ENCODE measurements around the gene A4GNT. TPM values are rescaled to one million over a fixed set of nuclear protein-coding genes. Genes with fewer than 3 reads are reported as not detected.

The A4GNT gene
- total and polyA plus RNA-seq, 4 donors: 0.07 to 0.42 (median 0.17) TPM; not detected in 1

DNA sequence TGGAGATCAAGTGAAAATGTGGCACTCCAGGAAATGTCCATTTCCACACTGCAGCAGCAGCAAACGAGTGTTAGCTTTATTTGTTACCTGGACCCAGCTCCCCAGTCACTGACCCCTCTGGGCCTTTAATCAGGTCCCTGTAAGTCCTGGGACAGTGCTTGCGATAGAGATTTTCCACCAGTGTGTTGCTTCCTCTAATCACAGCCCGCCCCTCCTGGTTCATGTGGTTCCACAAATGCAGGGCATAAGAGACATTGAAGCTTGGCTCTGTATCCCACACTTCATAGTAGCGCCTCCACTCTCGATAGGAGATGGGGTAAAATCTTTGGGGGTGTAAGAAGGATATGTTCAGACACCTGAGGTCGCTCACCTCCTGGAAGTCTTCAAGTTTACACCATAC, 8.0 kb downstream of the A4GNT start:
- no peak for DNase-seq (ENCODE audit: low spot score)
- Histone ChIP-seq H3K9ac (ENCODE audit: low read depth in 1 of 2, low read length in 2 of 2) (no peak overlapping the region), H3K27ac (ENCODE audit: low read depth in 1 of 2, low read length in 2 of 2) (no peak overlapping the region), H3K4me1 (ENCODE audit: control insufficient read depth in 4 of 4, insufficient read depth in 4 of 4, low read length in 3 of 4) (no peaks in the 10 kb centered on the region), H3K4me3 (ENCODE audit: low read depth in 1 of 3, low read length in 3 of 3) (no peak overlapping the region), H3K36me3 (ENCODE audit: control insufficient read depth in 4 of 4, insufficient read depth in 3 of 4, low read depth in 1 of 4, low read length in 3 of 4) (no peaks in the 10 kb centered on the region), H3K27me3 (ENCODE audit: control insufficient read depth in 4 of 4, insufficient read depth in 4 of 4, low read length in 3 of 4) (no peaks in the 10 kb centered on the region), H3K9me3 (ENCODE audit: control insufficient read depth in 4 of 4, low read length in 3 of 4) (no peaks in the 10 kb centered on the region)
- WGBS: 89% methylated on average over 6 of the region's 6 CpGs
- TF ChIP-seq HNF4A (conservative IDR thresholded peaks at IDR 0.05) (no peak), RAD21 (IDR thresholded peaks at IDR 0.05) (no peak), EGR1 (IDR thresholded peaks at IDR 0.05; ENCODE audit: low read depth in 2 of 2) (no peak), GABPA (IDR thresholded peaks at IDR 0.05 in 1 of 2, conservative IDR thresholded peaks at IDR 0.05 in 1 of 2) (no peak), NR2F2 (IDR thresholded peaks at IDR 0.05) (no peak), FOXA2 (IDR thresholded peaks at IDR 0.05) (no peak), JUND (IDR thresholded peaks at IDR 0.05) (no peak), FOXA1 (IDR thresholded peaks at IDR 0.05) (no peak)
- TF ChIP-seq, protein P1, sequence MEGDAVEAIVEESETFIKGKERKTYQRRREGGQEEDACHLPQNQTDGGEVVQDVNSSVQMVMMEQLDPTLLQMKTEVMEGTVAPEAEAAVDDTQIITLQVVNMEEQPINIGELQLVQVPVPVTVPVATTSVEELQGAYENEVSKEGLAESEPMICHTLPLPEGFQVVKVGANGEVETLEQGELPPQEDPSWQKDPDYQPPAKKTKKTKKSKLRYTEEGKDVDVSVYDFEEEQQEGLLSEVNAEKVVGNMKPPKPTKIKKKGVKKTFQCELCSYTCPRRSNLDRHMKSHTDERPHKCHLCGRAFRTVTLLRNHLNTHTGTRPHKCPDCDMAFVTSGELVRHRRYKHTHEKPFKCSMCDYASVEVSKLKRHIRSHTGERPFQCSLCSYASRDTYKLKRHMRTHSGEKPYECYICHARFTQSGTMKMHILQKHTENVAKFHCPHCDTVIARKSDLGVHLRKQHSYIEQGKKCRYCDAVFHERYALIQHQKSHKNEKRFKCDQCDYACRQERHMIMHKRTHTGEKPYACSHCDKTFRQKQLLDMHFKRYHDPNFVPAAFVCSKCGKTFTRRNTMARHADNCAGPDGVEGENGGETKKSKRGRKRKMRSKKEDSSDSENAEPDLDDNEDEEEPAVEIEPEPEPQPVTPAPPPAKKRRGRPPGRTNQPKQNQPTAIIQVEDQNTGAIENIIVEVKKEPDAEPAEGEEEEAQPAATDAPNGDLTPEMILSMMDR (IDR thresholded peaks at IDR 0.05; ENCODE audit: low read depth, low read length, missing input control): no peak
- TF ChIP-seq, protein P2, sequence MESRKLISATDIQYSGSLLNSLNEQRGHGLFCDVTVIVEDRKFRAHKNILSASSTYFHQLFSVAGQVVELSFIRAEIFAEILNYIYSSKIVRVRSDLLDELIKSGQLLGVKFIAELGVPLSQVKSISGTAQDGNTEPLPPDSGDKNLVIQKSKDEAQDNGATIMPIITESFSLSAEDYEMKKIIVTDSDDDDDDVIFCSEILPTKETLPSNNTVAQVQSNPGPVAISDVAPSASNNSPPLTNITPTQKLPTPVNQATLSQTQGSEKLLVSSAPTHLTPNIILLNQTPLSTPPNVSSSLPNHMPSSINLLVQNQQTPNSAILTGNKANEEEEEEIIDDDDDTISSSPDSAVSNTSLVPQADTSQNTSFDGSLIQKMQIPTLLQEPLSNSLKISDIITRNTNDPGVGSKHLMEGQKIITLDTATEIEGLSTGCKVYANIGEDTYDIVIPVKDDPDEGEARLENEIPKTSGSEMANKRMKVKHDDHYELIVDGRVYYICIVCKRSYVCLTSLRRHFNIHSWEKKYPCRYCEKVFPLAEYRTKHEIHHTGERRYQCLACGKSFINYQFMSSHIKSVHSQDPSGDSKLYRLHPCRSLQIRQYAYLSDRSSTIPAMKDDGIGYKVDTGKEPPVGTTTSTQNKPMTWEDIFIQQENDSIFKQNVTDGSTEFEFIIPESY (IDR thresholded peaks at IDR 0.05): no peak
- TF ChIP-seq, protein P3, sequence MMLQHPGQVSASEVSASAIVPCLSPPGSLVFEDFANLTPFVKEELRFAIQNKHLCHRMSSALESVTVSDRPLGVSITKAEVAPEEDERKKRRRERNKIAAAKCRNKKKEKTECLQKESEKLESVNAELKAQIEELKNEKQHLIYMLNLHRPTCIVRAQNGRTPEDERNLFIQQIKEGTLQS (IDR thresholded peaks at IDR 0.05): no peak
- TF ChIP-seq, protein P4, sequence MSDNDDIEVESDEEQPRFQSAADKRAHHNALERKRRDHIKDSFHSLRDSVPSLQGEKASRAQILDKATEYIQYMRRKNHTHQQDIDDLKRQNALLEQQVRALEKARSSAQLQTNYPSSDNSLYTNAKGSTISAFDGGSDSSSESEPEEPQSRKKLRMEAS (IDR thresholded peaks at IDR 0.05): no peak

DNA sequence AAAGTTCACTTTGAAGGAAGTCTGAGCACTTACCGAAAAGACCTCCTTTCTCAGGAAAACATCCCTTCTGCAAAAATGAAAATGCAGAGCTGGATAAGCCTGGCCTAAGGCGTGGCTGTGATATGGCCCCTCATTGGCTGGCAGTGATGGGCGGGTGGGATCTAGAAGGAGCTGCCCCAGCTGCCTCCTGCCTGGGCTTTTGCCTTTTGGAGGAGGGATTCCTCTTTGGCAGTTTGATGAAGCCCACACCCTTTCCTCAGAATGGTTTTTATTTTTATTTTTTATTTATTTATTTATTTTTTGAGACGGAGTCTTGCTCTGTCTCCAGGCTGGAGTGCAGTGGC, 12.8 kb downstream of the A4GNT start:
- Histone ChIP-seq H3K36me3 (ENCODE audit: control insufficient read depth in 4 of 4, insufficient read depth in 3 of 4, low read depth in 1 of 4, low read length in 3 of 4) (no peaks in the 10 kb centered on the region), H3K27me3 (ENCODE audit: control insufficient read depth in 4 of 4, insufficient read depth in 4 of 4, low read length in 3 of 4) (no peaks in the 10 kb centered on the region), H3K9me3 (ENCODE audit: control insufficient read depth in 4 of 4, low read length in 3 of 4) (no peaks in the 10 kb centered on the region), H3K27ac (ENCODE audit: low read depth in 1 of 2, low read length in 2 of 2) (no peak overlapping the region), H3K4me3 (ENCODE audit: low read depth in 1 of 3, low read length in 3 of 3) (no peak overlapping the region), H3K9ac (ENCODE audit: low read depth in 1 of 2, low read length in 2 of 2) (no peak overlapping the region), H3K4me1 (ENCODE audit: control insufficient read depth in 4 of 4, insufficient read depth in 4 of 4, low read length in 3 of 4) (peaks cover 0 to 13% (median 6%) of the 10 kb centered on the region in 4 donors)
- WGBS: 75% methylated on average over 4 of the region's 4 CpGs
- no peak for DNase-seq (ENCODE audit: low spot score)
- TF ChIP-seq, protein P5, sequence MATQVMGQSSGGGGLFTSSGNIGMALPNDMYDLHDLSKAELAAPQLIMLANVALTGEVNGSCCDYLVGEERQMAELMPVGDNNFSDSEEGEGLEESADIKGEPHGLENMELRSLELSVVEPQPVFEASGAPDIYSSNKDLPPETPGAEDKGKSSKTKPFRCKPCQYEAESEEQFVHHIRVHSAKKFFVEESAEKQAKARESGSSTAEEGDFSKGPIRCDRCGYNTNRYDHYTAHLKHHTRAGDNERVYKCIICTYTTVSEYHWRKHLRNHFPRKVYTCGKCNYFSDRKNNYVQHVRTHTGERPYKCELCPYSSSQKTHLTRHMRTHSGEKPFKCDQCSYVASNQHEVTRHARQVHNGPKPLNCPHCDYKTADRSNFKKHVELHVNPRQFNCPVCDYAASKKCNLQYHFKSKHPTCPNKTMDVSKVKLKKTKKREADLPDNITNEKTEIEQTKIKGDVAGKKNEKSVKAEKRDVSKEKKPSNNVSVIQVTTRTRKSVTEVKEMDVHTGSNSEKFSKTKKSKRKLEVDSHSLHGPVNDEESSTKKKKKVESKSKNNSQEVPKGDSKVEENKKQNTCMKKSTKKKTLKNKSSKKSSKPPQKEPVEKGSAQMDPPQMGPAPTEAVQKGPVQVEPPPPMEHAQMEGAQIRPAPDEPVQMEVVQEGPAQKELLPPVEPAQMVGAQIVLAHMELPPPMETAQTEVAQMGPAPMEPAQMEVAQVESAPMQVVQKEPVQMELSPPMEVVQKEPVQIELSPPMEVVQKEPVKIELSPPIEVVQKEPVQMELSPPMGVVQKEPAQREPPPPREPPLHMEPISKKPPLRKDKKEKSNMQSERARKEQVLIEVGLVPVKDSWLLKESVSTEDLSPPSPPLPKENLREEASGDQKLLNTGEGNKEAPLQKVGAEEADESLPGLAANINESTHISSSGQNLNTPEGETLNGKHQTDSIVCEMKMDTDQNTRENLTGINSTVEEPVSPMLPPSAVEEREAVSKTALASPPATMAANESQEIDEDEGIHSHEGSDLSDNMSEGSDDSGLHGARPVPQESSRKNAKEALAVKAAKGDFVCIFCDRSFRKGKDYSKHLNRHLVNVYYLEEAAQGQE (IDR thresholded peaks at IDR 0.05): no peak
